ENCODE data around the gene RASD2. TPM values are rescaled to one million over a fixed set of nuclear protein-coding genes. Genes with fewer than 3 reads are reported as not detected.

RASD2 gene
- total RNA-seq, 1 experiment from 2014 or later: not detected

DNA sequence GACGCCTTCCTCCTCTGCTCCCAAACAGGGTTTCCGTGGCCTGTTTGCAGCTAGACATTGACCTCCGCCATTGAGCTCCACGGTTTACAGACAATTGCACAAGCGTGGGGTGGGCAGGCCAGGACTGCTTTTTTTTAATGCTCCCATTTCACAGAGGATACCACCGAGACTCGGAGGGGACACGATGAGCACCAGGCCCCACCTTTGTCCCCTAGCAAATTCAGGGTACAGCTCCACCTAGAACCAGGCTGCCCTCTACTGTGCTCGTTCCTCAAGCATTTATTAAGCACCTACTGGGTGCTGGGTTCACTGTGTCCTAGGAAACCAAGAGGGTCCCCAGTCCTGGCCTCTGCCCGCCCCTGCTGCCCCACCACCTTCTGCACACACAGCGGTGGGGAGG, 12.2 kb downstream of the RASD2 start:
- H3K27ac Mint-ChIP-seq (ENCODE audit: low read depth, unreplicated experiment): no peak overlapping the region
- CTCF ChIA-PET: interaction anchor here (0.7 to 1.1 kb wide), 3 partner anchors 30 to 203 kb away, joined by 3 to 4 read pairs (median 4); no protein-coding TSS in a partner anchor
- TF ChIP-seq, protein P1, sequence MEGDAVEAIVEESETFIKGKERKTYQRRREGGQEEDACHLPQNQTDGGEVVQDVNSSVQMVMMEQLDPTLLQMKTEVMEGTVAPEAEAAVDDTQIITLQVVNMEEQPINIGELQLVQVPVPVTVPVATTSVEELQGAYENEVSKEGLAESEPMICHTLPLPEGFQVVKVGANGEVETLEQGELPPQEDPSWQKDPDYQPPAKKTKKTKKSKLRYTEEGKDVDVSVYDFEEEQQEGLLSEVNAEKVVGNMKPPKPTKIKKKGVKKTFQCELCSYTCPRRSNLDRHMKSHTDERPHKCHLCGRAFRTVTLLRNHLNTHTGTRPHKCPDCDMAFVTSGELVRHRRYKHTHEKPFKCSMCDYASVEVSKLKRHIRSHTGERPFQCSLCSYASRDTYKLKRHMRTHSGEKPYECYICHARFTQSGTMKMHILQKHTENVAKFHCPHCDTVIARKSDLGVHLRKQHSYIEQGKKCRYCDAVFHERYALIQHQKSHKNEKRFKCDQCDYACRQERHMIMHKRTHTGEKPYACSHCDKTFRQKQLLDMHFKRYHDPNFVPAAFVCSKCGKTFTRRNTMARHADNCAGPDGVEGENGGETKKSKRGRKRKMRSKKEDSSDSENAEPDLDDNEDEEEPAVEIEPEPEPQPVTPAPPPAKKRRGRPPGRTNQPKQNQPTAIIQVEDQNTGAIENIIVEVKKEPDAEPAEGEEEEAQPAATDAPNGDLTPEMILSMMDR (IDR thresholded peaks at IDR 0.05; ENCODE audit: unreplicated experiment): no peak
- intact Hi-C loops (cut with micrococcal nuclease): no loop called here
- POLR2A ChIA-PET: interaction anchor here (0.6 kb wide), 1 partner anchor 57 kb away, joined by 3 read pairs; no protein-coding TSS in a partner anchor
- peaks cover 6% of the 10 kb centered on the region for H3K36me3 Mint-ChIP-seq (ENCODE audit: insufficient read depth, unreplicated experiment)
- no TSS peak for BruUV-seq (replicated peaks)
- no peaks in the 10 kb centered on the region for H3K4me1 Mint-ChIP-seq (ENCODE audit: insufficient read depth, unreplicated experiment)
- H3K27me3 Mint-ChIP-seq (ENCODE audit: insufficient read depth, unreplicated experiment): no peaks in the 10 kb centered on the region
- no peak overlapping the region for H3K4me3 Mint-ChIP-seq (ENCODE audit: unreplicated experiment)
- no peaks in the 10 kb centered on the region for H3K9me3 Mint-ChIP-seq (ENCODE audit: unreplicated experiment)
- DNase-seq (ENCODE audit: unreplicated experiment): no peak

DNA sequence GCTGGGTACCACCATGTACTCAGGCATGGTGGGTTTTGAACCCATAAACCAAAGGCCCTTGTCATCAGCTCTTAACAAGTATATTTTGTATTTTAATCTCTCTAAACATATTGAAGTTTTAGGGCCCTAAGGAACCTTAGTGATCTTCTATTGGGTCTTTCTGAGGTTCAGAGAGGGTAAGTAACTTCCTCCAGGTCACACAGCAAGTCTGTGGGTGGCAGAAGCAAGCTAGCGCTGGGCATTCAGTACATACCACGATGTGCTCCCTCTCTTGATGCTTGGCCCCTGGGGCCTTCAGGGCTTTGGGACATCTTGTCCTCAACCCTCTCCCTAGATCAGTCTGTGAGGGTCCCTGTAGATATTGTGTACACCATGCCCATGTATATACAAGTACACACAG, 12.7 kb downstream of the RASD2 start:
- POLR2A ChIA-PET: interaction anchor here (0.6 kb wide), 1 partner anchor 56 kb away, joined by 3 read pairs; no protein-coding TSS in a partner anchor
- H3K27me3 Mint-ChIP-seq (ENCODE audit: insufficient read depth, unreplicated experiment): no peaks in the 10 kb centered on the region
- BruUV-seq (replicated peaks): no TSS peak
- intact Hi-C loops (cut with micrococcal nuclease): no loop called here
- H3K9me3 Mint-ChIP-seq (ENCODE audit: unreplicated experiment): no peaks in the 10 kb centered on the region
- no peak overlapping the region for H3K4me3 Mint-ChIP-seq (ENCODE audit: unreplicated experiment)
- peaks cover 6% of the 10 kb centered on the region for H3K36me3 Mint-ChIP-seq (ENCODE audit: insufficient read depth, unreplicated experiment)
- no peak for DNase-seq (ENCODE audit: unreplicated experiment)
- CTCF ChIA-PET: interaction anchor here (0.7 kb wide), 1 partner anchor 204 kb away, joined by 4 read pairs; no protein-coding TSS in a partner anchor
- TF ChIP-seq, protein P1 (IDR thresholded peaks at IDR 0.05; ENCODE audit: unreplicated experiment): no peak
- no peak overlapping the region for H3K27ac Mint-ChIP-seq (ENCODE audit: low read depth, unreplicated experiment)
- H3K4me1 Mint-ChIP-seq (ENCODE audit: insufficient read depth, unreplicated experiment): no peaks in the 10 kb centered on the region

DNA sequence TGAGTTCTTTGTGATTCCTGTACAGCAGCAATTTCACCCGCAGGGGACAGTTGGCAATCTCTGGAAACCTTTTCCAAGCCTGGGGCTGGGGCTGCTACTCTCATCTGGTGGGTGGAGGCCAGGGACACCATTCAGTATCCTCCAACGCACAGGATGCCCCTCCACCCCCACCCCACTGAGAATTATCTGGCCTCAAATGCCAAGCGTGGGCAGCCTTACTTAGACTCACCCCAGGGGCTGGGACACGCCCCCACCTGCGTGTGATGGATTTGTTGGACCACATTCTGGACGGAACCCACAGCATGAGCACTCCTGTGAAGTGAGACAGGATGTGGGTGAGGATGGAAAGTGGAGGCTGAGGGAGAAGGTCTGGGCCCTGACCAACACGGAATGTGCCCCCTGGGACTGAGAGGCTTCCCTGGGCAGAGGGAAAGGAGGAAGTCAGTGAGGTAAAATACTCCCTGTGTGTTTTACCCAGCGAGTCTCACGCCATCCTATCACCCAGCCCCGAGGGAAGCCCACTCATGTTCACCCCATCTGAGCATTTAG, 13.7 kb downstream of the RASD2 start:
- intact Hi-C loops (cut with micrococcal nuclease): no loop called here
- Mint-ChIP-seq H3K27me3 (ENCODE audit: insufficient read depth, unreplicated experiment) (no peaks in the 10 kb centered on the region), H3K36me3 (ENCODE audit: insufficient read depth, unreplicated experiment) (peaks cover 6% of the 10 kb centered on the region), H3K4me1 (ENCODE audit: insufficient read depth, unreplicated experiment) (no peaks in the 10 kb centered on the region), H3K4me3 (ENCODE audit: unreplicated experiment) (no peak overlapping the region), H3K27ac (ENCODE audit: low read depth, unreplicated experiment) (no peak overlapping the region), H3K9me3 (ENCODE audit: unreplicated experiment) (no peaks in the 10 kb centered on the region)
- CTCF ChIA-PET: no interaction called here
- POLR2A ChIA-PET: no interaction called here
- DNase-seq (ENCODE audit: unreplicated experiment): no peak
- TF ChIP-seq, protein P1 (IDR thresholded peaks at IDR 0.05; ENCODE audit: unreplicated experiment): no peak
- BruUV-seq (replicated peaks): no TSS peak

DNA sequence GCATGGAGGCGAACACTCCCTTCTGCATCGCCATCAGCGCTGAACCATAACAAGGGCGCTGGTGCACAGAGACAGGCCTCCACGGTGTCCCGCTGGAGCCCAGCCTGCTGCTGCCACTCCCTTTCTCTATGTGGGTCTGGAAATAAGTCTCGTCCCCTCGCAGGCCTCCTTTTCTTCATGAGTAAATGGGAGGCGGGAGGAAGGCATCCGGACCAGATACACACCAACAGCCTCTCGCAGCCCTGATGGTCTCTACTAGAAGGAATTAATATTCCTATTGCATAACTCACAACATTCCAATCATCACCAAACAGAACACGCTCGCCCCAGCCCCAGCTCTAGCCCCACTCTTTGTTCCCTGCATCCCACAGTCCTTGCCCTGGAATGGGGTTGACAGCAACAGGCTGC, 14.9 kb downstream of the RASD2 start:
- BruUV-seq (replicated peaks): no TSS peak

More for the DNA sequence above, 14.9 kb downstream of the RASD2 start:
- TF ChIP-seq, protein P1 (IDR thresholded peaks at IDR 0.05; ENCODE audit: unreplicated experiment): no peak
- Mint-ChIP-seq H3K27me3 (ENCODE audit: insufficient read depth, unreplicated experiment) (no peaks in the 10 kb centered on the region), H3K27ac (ENCODE audit: low read depth, unreplicated experiment) (no peak overlapping the region), H3K36me3 (ENCODE audit: insufficient read depth, unreplicated experiment) (peaks cover 6% of the 10 kb centered on the region), H3K4me1 (ENCODE audit: insufficient read depth, unreplicated experiment) (no peaks in the 10 kb centered on the region), H3K4me3 (ENCODE audit: unreplicated experiment) (no peak overlapping the region), H3K9me3 (ENCODE audit: unreplicated experiment) (no peaks in the 10 kb centered on the region)
- no peak for DNase-seq (ENCODE audit: unreplicated experiment)
- ChIA-PET POLR2A (no interaction called here), CTCF (no interaction called here)
- intact Hi-C loops (cut with micrococcal nuclease): no loop called here
